Measurements from ENCODE around the gene SNX15.
A peak's percentile ranks its signal among the peaks of the same experiment; 100 is the strongest.

The SNX15 gene

DNA sequence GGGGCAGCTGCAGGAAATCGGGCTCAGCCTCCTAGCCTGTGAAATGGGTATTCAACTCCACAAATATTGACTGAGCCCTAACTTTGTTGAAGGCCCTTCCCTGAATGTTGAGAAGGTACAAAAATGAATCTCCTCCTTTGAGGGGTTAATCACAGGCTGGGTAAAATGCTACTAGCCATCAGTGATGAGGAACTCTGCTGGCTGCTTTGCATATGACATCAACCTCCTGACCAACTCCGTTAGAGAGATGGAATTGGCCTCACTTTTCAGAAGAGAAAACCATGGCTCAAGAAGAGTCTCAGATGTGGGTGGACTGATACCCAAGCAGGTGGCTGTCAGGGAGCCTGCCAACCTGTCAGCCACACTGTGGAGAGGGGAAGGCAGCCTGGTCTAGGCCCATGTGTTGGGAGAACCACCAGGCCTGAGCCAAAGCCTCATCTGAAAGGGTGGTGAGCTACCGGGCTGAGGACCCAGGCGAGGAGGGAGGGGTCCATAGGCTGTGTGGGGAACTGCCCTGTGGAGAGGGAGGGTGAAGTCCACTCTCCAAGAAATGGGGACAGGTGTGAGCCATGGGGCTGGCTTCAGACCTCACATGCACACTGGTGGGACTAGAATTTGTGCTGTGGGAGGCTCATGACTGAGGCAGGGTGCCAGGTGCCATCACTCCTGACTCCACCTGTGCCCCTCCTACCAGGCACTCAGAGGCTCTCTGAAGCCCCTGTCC lies 44.8 kb downstream of the SNX15 start:
- no peak for DNase-seq (ENCODE audit: low read depth)
- no peak overlapping the region for H3K4me3 ChIP-seq (ENCODE audit: low read depth, low read length)

DNA sequence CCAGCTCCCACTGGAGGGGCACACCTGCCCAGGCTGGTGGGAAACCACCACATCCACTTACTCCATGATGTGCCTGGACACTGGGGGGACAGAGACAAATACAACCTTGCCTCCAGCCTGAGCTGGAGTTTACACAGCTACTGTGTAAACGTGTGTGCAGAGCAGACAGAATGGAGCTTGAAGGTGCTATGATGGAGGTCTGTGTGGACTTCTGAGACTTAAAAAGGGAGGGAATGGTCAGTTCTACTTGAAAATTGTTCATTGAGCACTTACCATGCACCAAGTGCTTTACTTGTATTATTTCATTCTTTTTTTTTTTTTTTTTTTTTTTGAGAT lies 45.4 kb downstream of the SNX15 start:
- no peak for DNase-seq (ENCODE audit: low read depth)
- H3K4me3 ChIP-seq (ENCODE audit: low read depth, low read length) = no peak overlapping the region

DNA sequence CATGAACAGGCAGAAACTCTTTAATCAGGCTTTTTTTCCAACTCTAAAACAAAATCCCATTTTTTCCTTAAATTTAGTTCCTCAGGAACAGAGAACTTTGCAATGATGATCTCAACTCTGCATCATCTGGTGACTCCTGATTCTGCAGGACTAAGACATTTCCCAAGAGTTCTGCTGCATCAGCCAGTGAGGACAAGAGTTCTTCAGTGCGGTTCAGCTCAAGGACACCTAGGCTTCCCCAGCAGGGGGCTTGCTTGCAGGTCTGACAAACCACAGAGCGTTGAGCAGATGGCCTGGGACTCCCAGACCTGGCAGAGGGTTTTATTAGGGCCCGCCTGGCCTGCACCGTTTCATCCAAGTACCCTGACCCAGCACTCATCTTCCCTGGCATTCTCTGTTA lies 50.2 kb downstream of the SNX15 start:
- peak; percentile 9 for DNase-seq (ENCODE audit: low read depth)

DNA sequence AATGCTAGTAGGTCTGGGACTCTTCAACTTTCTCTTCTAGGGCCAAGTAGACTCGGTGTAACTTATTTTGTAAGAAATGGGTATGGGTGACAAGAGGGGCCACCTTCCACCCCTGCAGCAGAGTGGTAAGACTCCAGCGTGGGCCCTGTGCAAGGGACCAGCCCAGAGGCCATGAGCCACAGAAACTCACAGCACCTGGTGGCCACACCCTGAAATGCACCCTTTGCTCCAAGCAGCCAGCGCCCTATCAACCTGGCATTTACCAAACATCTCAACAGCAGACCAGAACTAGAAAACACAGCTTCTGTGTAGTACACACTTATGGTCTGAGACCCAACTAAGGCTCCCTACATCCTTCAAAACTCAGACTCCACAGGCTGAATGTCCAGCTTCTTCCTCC lies 50.9 kb downstream of the SNX15 start:
- no peak overlapping the region for H3K4me3 ChIP-seq (ENCODE audit: low read depth, low read length)
- DNase-seq (ENCODE audit: low read depth) = no peak

More for the DNA sequence above, 50.2 kb downstream of the SNX15 start:
- no peak overlapping the region for H3K4me3 ChIP-seq (ENCODE audit: low read depth, low read length)

DNA sequence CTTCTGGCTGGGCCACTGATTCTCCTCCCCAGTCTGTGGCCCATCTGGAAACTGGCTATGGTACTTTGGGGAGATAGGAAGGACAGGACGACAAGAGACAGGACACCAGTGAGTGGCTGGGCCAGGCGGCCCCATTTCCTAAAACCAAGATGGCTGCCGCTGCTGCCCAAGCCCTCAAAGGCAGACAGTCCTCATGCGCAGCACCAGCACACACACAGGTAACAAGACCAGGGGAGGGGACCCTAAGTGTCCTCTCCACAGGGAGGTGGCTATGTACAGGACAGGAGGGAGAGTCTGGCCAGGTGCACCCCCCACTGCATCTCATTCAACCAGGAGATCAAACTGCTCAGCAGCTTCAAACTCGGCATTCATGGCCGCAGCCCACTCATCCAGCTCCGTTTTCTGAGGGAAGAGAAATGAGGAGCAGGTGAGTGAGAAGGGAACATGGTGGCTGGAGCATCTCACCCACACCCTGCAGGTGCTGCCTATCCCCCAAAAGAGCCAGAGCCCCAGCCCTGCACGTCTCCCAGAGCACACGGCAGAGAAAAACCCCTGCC lies 51.6 kb downstream of the SNX15 start:
- no peak for DNase-seq (ENCODE audit: low read depth)

DNA sequence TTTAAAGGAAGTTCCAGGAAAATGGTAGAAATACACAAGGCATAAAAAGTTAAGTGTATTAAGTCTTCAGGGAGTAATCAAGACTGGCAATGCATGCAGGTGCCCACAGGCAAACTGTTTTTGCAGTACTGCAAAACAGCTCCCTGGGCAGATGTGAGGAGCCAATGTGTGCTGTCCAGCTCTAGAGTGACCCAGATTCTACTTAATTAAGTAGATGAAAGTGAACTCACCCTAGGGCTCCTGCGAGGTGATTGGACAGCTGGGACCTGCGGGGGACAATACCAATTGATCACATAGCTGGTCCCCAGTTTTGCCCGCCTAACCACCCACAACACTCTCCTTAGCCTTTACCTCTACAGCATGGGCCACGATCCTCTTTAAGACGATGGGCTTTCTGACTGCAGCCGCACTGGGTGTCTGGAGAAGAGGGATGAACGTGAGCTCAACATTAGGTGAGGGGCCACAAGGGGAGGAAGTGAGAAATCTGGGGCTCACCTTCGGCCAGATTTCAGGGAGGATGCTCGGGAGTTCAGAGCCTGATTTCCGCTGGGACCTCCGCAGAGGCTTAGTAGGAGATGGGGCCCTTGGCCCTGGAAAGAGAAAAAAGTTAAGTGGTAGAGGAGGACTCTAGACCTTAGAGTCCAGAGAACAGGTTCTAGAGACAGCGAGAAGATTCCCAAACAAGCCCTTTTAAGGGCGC lies 56.0 kb downstream of the SNX15 start:
- H3K4me3 ChIP-seq (ENCODE audit: low read depth, low read length) = peak overlapping the region; percentile 92
- no peak for DNase-seq (ENCODE audit: low read depth)

More for the DNA sequence above, 51.6 kb downstream of the SNX15 start:
- H3K4me3 ChIP-seq (ENCODE audit: low read depth, low read length) = no peak overlapping the region

DNA sequence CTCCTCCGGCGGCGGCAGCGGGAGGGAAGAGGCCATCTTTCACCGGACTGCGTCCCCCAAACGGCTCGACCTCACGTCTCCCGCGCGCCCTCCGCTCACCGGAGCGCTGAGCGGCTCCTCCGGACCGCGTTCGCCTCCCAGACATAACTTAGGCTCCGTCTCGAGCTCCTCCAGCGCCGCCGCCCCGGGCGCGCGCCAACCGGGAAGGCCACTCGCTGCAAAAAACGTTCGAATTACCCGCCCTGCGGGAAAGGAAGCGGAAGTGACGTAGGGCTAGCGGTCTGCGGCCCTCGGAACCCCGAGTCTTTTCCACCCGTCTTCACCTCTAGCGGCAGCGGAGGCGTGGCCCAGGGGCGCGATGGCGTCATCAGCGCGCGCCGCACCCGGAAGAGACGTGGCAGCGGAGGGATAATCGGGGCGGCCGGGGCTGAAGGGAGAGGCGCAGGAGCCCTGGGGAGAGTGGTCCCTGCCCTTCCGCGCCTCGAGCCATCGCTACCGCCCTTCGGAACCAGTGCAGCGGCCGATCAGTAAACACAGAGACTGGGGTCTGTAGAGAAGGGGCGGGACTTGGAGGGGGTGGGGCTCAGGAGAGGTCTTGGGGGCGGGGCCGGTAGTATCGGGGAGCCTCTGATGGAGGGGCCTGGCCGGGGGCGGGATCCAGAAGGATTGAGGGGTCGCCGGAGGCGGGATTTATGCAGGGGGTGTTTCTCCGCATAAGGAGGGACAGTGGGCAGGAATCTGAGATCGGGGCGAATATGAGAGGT lies 56.8 kb downstream of the SNX15 start, which contains the start of the genes CDCA5 and ZFPL1:
TSS of gene CDCA5 (minus strand) at position 207 of the 764 bp plus-strand sequence. CDS start at position 145, 62 bp downstream.
TSS of gene ZFPL1 (plus strand) at position 389 of the 764 bp plus-strand sequence. CDS start 477 bp downstream, outside the sequence.
- peak within 1 kb of the TSS; percentile 92 for H3K4me3 ChIP-seq (ENCODE audit: low read depth, low read length)
- DNase-seq (ENCODE audit: low read depth) = peak; percentile 84

DNA sequence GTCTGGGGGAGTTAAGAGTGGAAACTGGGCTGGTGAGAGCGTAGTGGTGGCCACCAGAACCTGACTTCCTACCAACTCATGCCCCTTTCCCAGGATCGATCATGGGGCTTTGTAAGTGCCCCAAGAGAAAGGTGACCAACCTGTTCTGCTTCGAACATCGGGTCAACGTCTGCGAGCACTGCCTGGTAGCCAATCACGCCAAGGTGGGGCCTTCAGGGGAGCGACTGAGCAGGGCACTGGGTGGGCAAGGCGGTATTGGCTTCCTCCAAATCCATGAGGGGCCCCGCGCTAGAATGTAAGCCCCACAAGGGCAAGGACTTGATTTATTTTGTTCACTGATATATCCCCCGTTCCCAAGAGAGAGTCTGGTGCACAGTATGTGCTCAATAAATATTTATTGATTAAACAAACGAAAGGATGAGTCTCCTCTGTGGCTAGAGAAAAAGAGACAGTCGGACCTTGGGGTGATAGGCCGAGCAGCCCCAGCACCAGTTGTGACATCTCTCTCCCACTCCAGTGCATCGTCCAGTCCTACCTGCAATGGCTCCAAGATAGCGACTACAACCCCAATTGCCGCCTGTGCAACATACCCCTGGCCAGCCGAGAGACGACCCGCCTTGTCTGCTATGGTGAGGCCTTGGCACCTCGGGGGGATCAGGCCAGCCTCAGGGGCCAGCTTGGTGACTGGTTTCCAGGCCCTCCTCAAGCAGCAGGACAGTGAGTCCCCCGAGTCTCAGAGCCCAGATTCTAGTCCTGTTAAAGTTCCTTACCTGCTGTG lies 57.5 kb downstream of the SNX15 start:
- DNase-seq (ENCODE audit: low read depth) = no peak
- peak overlapping the region; percentile 92 for H3K4me3 ChIP-seq (ENCODE audit: low read depth, low read length)

DNA sequence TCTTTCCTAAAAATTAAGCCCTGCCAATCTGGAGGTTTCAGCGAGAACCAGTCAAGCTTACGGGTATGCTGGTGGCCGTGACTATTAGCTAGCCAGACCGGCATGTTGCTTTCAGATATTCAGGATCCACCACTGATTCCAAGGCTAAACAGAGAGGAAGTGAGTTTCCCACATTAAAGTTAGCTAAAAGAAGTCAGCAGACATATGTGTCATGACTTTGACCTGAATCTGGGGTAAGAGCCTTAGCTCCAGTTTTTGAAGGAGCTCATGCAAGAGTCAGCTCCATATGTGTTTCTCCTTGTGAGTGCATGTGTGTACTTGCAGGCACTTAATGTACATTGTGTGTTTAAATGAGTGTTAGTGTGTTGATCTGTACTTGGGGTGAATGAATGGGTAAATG lies 58.2 kb downstream of the SNX15 start:
- peak overlapping the region; percentile 92 for H3K4me3 ChIP-seq (ENCODE audit: low read depth, low read length)
- no peak for DNase-seq (ENCODE audit: low read depth)

DNA sequence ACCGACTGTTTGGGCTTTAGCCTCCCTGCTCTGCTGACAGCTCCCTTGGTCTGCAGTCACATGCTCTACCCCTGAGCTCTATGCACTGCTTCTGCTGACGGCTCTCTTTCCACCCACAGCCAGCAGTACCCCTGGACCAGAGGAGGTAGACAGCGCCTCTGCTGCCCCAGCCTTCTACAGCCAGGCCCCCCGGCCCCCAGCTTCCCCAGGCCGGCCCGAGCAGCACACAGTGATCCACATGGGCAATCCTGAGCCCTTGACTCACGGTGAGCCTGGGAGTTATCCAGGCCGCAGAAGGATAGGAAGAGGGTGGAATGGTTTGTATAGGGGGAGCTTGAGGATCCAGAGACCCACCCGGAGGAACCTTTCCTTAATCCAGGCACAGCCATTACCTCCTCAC lies 59.6 kb downstream of the SNX15 start:
- DNase-seq (ENCODE audit: low read depth) = no peak
- H3K4me3 ChIP-seq (ENCODE audit: low read depth, low read length) = no peak overlapping the region

DNA sequence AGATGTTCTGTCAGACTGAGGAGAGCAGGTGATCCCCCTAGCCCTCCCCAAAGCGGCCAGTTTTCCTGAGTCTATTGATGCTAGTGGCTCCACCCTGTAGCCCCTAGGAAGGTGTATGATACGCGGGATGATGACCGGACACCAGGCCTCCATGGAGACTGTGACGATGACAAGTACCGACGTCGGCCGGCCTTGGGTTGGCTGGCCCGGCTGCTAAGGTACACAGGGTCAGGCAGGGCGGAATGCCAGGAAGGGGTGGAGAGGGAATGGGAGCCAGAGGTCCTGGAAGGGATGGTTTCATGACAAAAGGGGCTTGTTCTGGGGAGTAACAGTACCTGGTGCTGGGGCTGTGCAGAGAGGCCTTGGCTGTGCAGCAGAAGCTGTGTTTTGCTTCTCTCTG lies 60.0 kb downstream of the SNX15 start:
- DNase-seq (ENCODE audit: low read depth) = no peak
- no peak overlapping the region for H3K4me3 ChIP-seq (ENCODE audit: low read depth, low read length)

DNA sequence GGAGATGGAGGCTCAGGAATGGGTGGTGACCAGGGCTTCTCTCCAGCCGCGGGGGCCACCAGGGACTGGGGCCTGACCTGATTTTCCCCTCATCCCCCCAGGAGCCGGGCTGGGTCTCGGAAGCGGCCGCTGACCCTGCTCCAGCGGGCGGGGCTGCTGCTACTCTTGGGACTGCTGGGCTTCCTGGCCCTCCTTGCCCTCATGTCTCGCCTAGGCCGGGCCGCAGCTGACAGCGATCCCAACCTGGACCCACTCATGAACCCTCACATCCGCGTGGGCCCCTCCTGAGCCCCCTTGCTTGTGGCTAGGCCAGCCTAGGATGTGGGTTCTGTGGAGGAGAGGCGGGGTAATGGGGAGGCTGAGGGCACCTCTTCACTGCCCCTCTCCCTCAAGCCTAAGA lies 60.6 kb downstream of the SNX15 start:
- DNase-seq (ENCODE audit: low read depth) = no peak
- H3K4me3 ChIP-seq (ENCODE audit: low read depth, low read length) = no peak overlapping the region

DNA sequence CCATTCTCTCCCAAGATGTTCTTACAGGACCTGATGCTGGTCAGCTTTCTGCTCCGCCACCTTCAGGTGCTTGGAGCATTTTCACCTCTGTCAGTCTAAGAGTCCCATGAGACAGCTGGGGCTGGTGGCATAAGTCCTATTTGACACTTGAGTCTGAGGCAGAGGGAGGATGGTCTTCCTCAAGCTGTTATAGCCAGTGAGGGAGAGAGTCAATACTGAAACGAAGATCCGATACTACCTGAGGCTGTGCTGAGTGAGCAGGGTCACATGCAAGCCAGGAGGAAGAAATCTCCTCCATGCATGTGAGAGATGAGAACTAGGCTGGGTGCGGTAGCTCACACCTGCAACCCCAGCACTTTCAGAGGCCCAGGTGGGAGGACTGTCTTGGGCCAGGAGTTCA lies 62.4 kb downstream of the SNX15 start:
- no peak overlapping the region for H3K4me3 ChIP-seq (ENCODE audit: low read depth, low read length)
- no peak for DNase-seq (ENCODE audit: low read depth)
